Measurements from ENCODE around the gene MAPRE2.

The MAPRE2 gene

DNA sequence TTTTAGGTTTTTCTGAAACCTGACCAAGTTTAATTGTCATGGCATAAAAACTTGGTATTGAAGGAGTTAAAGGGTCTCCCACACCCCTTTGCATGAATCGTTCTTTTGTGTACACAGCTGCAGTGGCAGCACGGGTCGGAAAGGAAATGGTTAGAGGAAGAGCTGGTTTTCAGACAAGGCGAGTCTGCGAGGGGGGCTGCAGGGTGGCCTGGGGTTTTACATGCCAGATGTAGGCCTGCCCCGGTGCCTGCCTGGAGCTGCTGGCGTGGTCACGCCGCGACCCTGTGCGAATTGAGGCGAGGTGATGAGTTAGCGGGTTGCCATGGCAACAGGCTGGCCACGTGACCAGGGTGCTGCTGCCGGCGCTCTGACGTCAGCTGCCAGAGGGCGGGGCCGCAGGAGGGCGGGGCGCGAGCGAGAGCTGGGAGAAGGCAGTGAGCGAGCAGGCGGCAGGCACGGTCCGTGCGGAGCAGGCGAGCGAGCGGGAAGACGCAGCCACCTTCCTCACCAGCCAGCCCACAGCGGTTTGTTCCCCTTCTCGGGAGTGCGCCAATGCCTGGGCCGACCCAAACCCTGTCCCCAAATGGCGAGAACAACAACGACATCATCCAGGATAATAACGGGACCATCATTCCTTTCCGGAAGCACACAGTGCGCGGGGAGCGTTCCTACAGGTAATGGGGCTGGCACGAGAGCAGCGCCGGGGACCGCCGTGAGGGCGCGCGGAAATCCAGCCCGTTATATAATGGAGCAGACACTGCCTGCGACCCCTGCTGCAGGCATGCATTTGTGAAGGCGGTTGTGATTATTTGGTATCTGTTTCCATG, at the start of gene MAPRE2:
Gene MAPRE2 (plus strand): TSS at position 426 of the 827 bp plus-strand sequence. CDS start 127 bp downstream, at position 553.
- TF ChIP-seq CEBPB (IDR thresholded peaks at IDR 0.05) (no peak), TEAD4 (IDR thresholded peaks at IDR 0.05) (no peak; the same call in 1 of the 2 replicates), YY1 (IDR thresholded peaks at IDR 0.05; ENCODE audit: low read depth) (0 out of 2 replicates have a peak, but pooled peaks have one; percentile 19), RAD21 (IDR thresholded peaks at IDR 0.05; ENCODE audit: low read depth) (no peak), CREB1 (IDR thresholded peaks at IDR 0.05; ENCODE audit: low read depth) (peak; percentile 38; the same call in 1 of the 2 replicates), TAF1 (IDR thresholded peaks at IDR 0.05; ENCODE audit: low read depth) (peak; percentile 83), TCF12 (IDR thresholded peaks at IDR 0.05; ENCODE audit: low read depth) (peak; percentile 28; the same call in 1 of the 2 replicates)
- TF ChIP-seq, protein P1, sequence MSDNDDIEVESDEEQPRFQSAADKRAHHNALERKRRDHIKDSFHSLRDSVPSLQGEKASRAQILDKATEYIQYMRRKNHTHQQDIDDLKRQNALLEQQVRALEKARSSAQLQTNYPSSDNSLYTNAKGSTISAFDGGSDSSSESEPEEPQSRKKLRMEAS (IDR thresholded peaks at IDR 0.05) = peak; percentile 76
- TF ChIP-seq, protein P2, sequence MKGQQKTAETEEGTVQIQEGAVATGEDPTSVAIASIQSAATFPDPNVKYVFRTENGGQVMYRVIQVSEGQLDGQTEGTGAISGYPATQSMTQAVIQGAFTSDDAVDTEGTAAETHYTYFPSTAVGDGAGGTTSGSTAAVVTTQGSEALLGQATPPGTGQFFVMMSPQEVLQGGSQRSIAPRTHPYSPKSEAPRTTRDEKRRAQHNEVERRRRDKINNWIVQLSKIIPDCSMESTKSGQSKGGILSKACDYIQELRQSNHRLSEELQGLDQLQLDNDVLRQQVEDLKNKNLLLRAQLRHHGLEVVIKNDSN (IDR thresholded peaks at IDR 0.05) = peak; percentile 99

DNA sequence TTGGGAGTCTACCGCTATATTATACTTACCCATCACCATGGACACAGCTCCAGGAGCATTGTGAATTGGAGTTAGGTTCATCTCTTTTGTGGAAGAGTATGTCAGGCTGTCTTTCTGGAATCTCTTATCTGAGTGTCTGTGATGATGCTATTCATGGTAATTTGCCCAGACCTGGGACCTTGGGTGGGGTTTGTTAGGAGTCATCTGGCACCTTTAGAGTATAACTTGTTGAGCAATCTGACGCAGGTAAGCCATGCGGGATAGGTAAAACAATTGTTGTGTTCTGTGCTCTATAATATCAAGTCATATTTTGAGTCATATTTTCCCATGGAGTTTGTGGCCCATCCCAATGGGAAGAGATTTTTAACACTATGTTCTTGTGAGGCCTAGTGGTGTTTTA, 49.7 kb upstream of the MAPRE2 start:
- TF ChIP-seq, protein P2 (IDR thresholded peaks at IDR 0.05) = no peak
- no peak for TF ChIP-seq TCF12 (IDR thresholded peaks at IDR 0.05; ENCODE audit: low read depth)
- TF ChIP-seq TAF1 (IDR thresholded peaks at IDR 0.05; ENCODE audit: low read depth) = no peak
- TF ChIP-seq CREB1 (IDR thresholded peaks at IDR 0.05; ENCODE audit: low read depth) = no peak
- no peak for TF ChIP-seq EP300 (IDR thresholded peaks at IDR 0.05; ENCODE audit: borderline replicate concordance)
- TF ChIP-seq CEBPB (IDR thresholded peaks at IDR 0.05) = no peak
- TF ChIP-seq, protein P1 (IDR thresholded peaks at IDR 0.05) = no peak

DNA sequence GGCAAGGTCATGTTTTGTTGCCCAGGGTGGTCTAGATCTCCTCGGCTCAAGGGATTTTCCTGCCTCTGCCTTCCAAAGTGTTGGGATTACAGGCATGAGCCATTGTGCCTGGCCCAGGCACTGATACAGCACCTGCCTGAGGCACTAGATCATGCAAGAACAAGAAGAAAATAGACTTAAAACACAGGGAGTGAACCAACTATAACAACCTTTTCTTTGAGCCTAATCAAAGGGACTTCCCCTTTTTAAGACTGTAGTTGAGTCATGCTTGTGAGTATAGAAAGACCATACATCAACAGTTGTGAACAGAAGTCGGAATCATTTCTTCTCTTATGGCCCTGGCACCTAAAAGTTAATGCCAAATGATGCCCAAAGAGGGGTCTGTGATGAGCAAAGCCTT, 47.9 kb upstream of the MAPRE2 start:
- no peak for TF ChIP-seq EGR1 (IDR thresholded peaks at IDR 0.05)
- TF ChIP-seq, protein P2 (IDR thresholded peaks at IDR 0.05) = no peak
- no peak for TF ChIP-seq FOXM1 (IDR thresholded peaks at IDR 0.05; ENCODE audit: borderline replicate concordance, low read depth)
- TF ChIP-seq RAD21 (IDR thresholded peaks at IDR 0.05; ENCODE audit: low read depth) = no peak
- no peak for TF ChIP-seq CREB1 (IDR thresholded peaks at IDR 0.05; ENCODE audit: low read depth)
- TF ChIP-seq YY1 (IDR thresholded peaks at IDR 0.05; ENCODE audit: low read depth) = no peak
- no peak for TF ChIP-seq TEAD4 (IDR thresholded peaks at IDR 0.05)
- TF ChIP-seq, protein P3, sequence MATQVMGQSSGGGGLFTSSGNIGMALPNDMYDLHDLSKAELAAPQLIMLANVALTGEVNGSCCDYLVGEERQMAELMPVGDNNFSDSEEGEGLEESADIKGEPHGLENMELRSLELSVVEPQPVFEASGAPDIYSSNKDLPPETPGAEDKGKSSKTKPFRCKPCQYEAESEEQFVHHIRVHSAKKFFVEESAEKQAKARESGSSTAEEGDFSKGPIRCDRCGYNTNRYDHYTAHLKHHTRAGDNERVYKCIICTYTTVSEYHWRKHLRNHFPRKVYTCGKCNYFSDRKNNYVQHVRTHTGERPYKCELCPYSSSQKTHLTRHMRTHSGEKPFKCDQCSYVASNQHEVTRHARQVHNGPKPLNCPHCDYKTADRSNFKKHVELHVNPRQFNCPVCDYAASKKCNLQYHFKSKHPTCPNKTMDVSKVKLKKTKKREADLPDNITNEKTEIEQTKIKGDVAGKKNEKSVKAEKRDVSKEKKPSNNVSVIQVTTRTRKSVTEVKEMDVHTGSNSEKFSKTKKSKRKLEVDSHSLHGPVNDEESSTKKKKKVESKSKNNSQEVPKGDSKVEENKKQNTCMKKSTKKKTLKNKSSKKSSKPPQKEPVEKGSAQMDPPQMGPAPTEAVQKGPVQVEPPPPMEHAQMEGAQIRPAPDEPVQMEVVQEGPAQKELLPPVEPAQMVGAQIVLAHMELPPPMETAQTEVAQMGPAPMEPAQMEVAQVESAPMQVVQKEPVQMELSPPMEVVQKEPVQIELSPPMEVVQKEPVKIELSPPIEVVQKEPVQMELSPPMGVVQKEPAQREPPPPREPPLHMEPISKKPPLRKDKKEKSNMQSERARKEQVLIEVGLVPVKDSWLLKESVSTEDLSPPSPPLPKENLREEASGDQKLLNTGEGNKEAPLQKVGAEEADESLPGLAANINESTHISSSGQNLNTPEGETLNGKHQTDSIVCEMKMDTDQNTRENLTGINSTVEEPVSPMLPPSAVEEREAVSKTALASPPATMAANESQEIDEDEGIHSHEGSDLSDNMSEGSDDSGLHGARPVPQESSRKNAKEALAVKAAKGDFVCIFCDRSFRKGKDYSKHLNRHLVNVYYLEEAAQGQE (IDR thresholded peaks at IDR 0.05; ENCODE audit: low read depth) = no peak
- TF ChIP-seq ZBTB7A (IDR thresholded peaks at IDR 0.05; ENCODE audit: low read depth) = no peak
- TF ChIP-seq NFIC (IDR thresholded peaks at IDR 0.05) = no peak
- TF ChIP-seq EP300 (IDR thresholded peaks at IDR 0.05; ENCODE audit: borderline replicate concordance) = no peak

DNA sequence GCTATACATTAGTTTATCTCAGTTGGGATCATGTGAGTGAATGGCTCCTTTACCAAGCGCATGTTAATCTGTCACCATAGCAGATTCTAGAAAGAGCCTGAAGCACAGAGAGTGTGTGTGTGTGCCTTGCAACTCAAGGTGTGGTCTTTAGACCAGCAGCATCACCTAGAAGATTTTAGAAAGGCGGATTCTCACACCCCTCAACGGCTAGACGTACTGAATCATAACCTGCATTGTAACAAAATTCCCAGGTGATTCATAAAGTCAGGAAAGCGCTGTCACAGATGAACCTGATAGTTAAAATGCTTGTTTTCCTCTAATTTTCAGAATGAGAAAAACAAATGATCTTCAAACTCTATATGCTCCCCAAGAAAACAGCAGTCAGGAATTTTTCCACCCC, 45.5 kb upstream of the MAPRE2 start:
- no peak for TF ChIP-seq NFIC (IDR thresholded peaks at IDR 0.05)
- no peak for TF ChIP-seq CEBPB (IDR thresholded peaks at IDR 0.05)
- TF ChIP-seq EP300 (IDR thresholded peaks at IDR 0.05; ENCODE audit: borderline replicate concordance) = no peak
- TF ChIP-seq TAF1 (IDR thresholded peaks at IDR 0.05; ENCODE audit: low read depth) = no peak
- no peak for TF ChIP-seq ZBTB7A (IDR thresholded peaks at IDR 0.05; ENCODE audit: low read depth)
- TF ChIP-seq, protein P2 (IDR thresholded peaks at IDR 0.05) = no peak
- no peak for TF ChIP-seq EGR1 (IDR thresholded peaks at IDR 0.05)
- no peak for TF ChIP-seq TCF12 (IDR thresholded peaks at IDR 0.05; ENCODE audit: low read depth)
- TF ChIP-seq YY1 (IDR thresholded peaks at IDR 0.05; ENCODE audit: low read depth) = no peak
- TF ChIP-seq TEAD4 (IDR thresholded peaks at IDR 0.05) = no peak
- TF ChIP-seq, protein P3 (IDR thresholded peaks at IDR 0.05; ENCODE audit: low read depth) = no peak
- no peak for TF ChIP-seq CREB1 (IDR thresholded peaks at IDR 0.05; ENCODE audit: low read depth)

DNA sequence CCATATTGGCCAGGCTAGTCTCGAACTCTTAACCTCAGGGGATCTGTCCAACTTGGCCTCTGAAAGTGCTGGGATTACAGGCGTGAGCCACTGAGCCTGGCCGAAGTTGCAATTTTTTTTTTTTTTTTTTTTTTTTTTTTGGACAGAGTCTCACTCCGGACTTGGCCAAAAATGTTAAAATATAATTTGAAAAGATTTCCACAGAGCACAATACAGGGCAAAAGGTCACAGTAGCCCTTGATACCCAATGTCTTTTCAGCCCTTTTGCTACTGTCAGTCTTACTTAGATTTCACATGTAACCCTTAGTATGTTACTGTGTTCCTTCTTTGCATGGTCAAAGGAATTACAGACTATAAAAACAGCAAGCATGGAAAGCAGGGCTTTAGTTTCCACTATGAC, 42.6 kb upstream of the MAPRE2 start:
- TF ChIP-seq FOXM1 (IDR thresholded peaks at IDR 0.05; ENCODE audit: borderline replicate concordance, low read depth) = no peak
